HG03135 (cell line): ENCODE measurements around the gene CANX.

ENCODE experiments used
- ATAC-seq: cut with Tn5 transposase; IDR thresholded peaks from one replicate; pipeline ENCODE4 v1.9.1; 2021; ENCODE audit warnings: mild to moderate bottlenecking, moderate library complexity; ENCODE audit not compliant: unreplicated experiment

CANX gene

DNA sequence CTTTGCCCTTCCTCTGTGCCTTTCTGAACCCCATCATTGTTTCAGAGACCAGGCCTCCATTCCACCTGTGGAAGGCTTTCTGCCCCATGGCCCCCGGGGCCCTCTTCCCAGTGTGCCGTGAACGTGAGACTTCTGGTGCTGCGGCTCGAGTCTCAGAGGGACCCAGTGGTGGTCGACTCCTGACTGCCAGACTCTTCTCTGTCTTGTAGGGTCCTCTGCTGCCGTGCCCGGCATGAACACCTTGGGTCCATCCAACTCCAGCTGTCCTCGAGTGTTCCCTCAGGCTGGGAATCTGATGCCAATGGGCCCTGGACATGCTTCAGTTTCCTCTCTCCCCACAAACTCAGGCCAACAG, 74.9 kb downstream of the CANX start:
- ATAC-seq = no peak

GRCh38 chr5:179774442-179774841, 75.7 kb downstream of the CANX start:
- ATAC-seq = no peak

DNA sequence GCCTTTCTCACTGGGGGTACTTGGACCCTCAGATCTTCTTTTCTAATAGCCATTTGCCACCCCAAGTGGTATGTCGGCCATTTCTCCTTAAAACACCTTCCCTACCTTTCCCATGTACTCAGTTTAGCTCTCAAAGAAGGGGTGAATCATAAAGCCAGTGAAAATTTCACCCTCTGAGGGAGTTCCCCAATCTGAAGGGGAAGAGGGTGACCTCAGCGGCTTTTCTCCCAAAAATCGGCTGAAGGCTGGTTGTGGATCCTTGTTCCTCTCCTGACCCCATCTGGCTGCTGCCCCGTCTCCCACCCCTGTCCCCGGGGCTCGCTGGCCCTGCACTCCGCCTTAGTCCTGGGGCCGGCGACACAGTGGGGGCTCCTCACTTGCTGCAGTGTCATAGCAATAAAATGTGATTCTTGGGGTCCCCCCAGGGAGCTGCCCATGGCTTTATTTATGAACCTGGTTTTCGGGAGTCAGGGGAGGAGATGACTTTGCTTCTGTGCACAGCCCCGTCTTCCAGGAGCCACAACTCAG, 77.7 kb downstream of the CANX start:
- no peak for ATAC-seq

DNA sequence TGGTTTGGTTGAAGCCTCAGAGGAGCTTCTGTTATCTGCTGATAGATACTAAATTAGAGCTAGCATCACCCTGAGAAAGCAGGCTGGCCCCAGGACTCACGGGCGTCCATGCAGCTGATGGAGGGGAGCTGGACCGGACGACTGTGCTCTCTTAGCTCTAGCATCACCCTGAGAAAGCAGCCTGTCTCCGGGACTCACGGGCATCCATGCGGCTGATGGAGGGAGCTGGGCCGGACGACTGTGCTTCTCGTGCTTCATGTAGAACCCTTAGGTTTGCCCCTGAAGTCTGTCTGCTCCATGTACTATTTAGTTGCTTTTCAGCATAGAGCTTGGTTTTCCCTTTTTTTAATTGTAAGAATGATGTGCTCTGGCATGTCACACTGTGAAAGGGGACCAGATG, 78.7 kb downstream of the CANX start:
- ATAC-seq = no peak

DNA sequence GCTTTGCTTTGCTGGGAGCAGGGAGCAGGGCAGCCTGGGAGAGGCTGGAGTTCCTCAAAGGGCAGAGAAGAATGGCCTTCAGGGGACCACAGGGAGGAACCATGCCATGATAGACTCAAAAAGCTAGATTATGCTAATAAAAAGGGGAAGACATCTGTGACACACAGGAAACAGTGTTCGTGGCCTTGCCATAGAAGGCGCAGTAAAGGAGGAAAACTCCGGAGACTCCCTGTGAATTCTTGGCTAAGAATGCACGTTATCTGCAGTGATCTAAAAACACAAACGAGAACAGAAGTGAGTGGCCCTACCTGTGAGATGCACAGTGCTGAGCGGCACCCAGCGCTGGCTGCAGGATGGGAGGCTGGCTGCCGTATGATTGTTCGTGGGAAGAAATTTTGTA, 79.1 kb downstream of the CANX start:
- ATAC-seq = no peak

DNA sequence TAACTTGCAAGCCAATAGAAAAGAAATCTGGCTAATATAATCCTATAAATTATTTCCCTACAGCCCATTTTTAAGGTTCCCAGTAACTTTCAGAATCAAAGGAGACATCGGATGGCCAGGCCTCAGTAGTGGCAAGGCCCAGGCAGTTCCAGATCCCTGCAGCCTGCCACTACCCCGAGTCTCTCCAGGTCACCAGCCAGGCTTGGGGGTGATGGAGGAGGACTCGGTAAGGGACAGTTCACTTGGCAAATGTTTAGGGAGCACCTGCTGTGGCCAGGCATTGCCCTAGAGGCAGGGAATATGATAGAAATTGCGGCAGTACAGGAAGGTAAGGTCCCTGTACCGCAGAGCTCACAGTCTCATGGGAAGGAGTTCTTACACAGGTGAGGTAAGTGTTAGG, 79.8 kb downstream of the CANX start:
- ATAC-seq = no peak

DNA sequence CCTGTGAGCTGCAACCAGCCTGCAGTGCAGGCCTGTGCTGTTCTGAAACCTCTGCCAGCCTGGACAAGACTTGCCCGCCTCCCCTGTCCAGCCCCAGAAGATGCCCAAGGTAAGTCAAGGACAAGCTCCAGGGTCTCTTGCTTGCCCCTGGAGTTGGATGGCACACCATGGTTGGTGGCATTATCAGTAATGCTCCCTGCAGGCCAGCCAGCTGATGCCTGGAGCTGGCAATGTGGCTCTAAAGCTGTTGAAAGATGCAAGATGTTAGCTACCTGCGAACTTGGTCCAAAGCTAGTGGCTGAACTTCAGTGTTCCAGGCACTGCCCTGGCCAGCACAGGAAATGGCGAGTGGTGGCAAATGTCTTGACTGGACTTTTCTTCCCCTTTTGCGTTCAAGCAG, 81.1 kb downstream of the CANX start:
- no peak for ATAC-seq

- no peak for ATAC-seq
These were observed 81.6 kb downstream of the CANX start for GRCh38 chr5:179780362-179780761.
